Esophagus (tissue), 2 donors: ENCODE data around the gene HSD17B4. TPM values are rescaled to one million over a fixed set of nuclear protein-coding genes. Genes with fewer than 3 reads are reported as not detected.
"Not testable (repeated sequence)": the region's sequence is repeated elsewhere in the genome, so short reads cannot be mapped to it uniquely, and the experiment has no call there.

Experiments used
- H3K27ac ChIP-seq, 2 donors: one replicate each; pipeline ENCODE4 v1.5.1; 2013; ENCODE audit warnings: low read depth in 2 of 2, mild to moderate bottlenecking in 2 of 2, inconsistent platforms in 1 of 2, low read length in 1 of 2, moderate library complexity in 1 of 2
- H3K27me3 ChIP-seq, 2 donors: one replicate each; pipeline ENCODE4 v1.6.1; 2013; ENCODE audit warnings: low read length in 2 of 2, control low read depth in 1 of 2, mild to moderate bottlenecking in 1 of 2; ENCODE audit not compliant: insufficient read depth in 2 of 2, control insufficient read depth in 1 of 2
- H3K36me3 ChIP-seq, 2 donors: one replicate each; pipeline ENCODE4 v1.6.1; 2013; ENCODE audit warnings: low read length in 1 of 2; ENCODE audit not compliant: control insufficient read depth in 2 of 2, insufficient read depth in 2 of 2
- H3K4me1 ChIP-seq, 2 donors: one replicate each; pipeline ENCODE4 v1.6.1; 2013; ENCODE audit warnings: low read length in 1 of 2; ENCODE audit not compliant: control insufficient read depth in 2 of 2, insufficient read depth in 2 of 2
- H3K4me3 ChIP-seq, 2 donors: one replicate each; pipeline ENCODE4 v1.5.1; 2013; ENCODE audit warnings: low read length in 2 of 2, mild to moderate bottlenecking in 2 of 2, low read depth in 1 of 2, moderate library complexity in 1 of 2
- H3K9me3 ChIP-seq, 2 donors: one replicate each; pipeline ENCODE4 v1.6.1; 2013; ENCODE audit warnings: mild to moderate bottlenecking in 2 of 2, low read depth in 1 of 2, low read length in 1 of 2, moderate library complexity in 1 of 2; ENCODE audit not compliant: control insufficient read depth in 2 of 2, insufficient read depth in 1 of 2
- WGBS, 2 donors: extraction: QIAGEN DNeasy Blood & Tissue Kit; methylation state at CpG; one replicate each; pipeline ENCODE4 v1.1.7; 2013; 5-methylcytosine and 5-hydroxymethylcytosine counted together
- polyA plus RNA-seq, 2 donors: library from polyadenylated mRNA; stranded (reverse); fragments of 200-250 nt; gene quantifications; one replicate each; pipeline ENCODE4 v1.2.3, GENCODE V29; 2013
- donor health status: healthy with polysubstance abuse.
- donor health status: Bipolar disorder and iron deficiency.

The HSD17B4 gene
- polyA plus RNA-seq, 2 donors: 136 to 190 TPM

- Histone ChIP-seq H3K36me3 (peaks cover 0 to 3% of the 10 kb centered on the region in 2 donors), H3K27ac (no peak overlapping the region), H3K4me1 (no peaks in the 10 kb centered on the region), H3K27me3 (no peaks in the 10 kb centered on the region), H3K4me3 (no peak overlapping the region), H3K9me3 (peaks cover 2% of the 10 kb centered on the region in 2 donors)
- WGBS, 2 donors: 66 to 69% methylated on average over 3 of the region's 3 CpGs
Observed at GRCh38 chr5:119470851-119471451, 18.7 kb downstream of the HSD17B4 start.

DNA sequence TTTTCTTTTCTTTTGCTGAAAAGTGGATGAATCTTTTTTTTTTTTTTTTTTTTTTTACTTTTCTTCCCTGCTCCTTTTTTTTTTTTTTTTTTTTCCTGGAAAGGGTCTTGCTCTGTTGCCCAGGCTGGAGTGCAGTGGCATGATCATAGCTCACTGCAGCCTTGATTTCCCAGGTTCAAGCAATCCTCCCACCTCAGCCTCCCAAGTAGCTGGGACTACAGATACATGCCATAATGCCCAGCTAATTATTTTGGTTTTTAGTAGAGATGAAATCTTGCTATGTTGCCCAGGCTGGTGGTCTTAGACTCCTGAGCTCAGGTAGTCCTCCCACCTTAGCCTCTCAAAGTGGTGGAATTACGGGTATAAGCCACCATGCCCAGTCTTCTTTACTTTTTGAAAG, 20.9 kb downstream of the HSD17B4 start:
- no peak overlapping the region for H3K27ac ChIP-seq
- no peak overlapping the region for H3K4me3 ChIP-seq
- H3K27me3 ChIP-seq: no peaks in the 10 kb centered on the region
- H3K4me1 ChIP-seq: no peaks in the 10 kb centered on the region
- H3K36me3 ChIP-seq: peaks cover 0 to 3% of the 10 kb centered on the region in 2 donors
- H3K9me3 ChIP-seq: peaks cover 2% of the 10 kb centered on the region in 2 donors
- WGBS, 2 donors: 98 to 100% methylated on average over 1 of the region's 1 CpG

DNA sequence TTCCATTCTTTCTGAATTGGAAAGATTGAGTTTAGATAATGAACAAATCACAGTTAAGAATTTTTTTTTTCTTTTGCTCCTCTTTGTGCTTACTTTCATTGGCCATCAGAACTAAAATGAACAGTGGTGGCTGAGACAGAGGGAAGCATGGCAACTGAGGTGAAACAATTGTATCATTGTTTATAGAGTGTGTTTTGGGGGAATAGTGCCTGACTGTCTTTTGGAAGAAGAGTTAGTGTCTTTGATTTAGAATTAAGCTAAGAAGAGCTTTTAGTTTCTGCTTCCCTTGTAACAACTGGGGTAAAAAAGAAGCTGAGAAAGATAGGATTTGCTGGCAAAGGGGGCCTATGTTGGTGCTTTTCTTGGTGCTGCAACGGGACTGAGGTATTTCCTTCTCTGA, 24.0 kb downstream of the HSD17B4 start:
- Histone ChIP-seq H3K27ac (no peak overlapping the region), H3K27me3 (no peaks in the 10 kb centered on the region), H3K4me1 (no peaks in the 10 kb centered on the region), H3K4me3 (no peak overlapping the region), H3K36me3 (no peaks in the 10 kb centered on the region), H3K9me3 (no peaks in the 10 kb centered on the region)
- 70 to 86% methylated on average over 1 of the region's 1 CpG for WGBS, 2 donors

DNA sequence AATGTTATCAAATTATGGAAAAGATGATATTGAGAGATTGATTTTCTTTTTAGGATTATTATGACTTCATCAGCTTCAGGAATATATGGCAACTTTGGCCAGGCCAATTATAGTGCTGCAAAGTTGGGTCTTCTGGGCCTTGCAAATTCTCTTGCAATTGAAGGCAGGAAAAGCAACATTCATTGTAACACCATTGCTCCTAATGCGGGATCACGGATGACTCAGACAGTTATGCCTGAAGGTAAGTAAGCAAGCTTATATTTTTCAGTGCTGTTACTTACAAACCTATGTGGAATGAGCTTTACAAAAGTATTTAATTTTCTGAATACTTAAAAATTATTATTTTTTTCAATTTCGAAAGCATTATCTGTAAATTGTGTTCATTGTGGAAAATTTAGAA, 26.5 kb downstream of the HSD17B4 start:
- Histone ChIP-seq H3K4me1 (no peaks in the 10 kb centered on the region), H3K27me3 (no peaks in the 10 kb centered on the region), H3K27ac (no peak overlapping the region), H3K4me3 (no peak overlapping the region), H3K36me3 (no peaks in the 10 kb centered on the region), H3K9me3 (no peaks in the 10 kb centered on the region)
- 73 to 86% methylated on average over 3 of the region's 3 CpGs for WGBS, 2 donors

DNA sequence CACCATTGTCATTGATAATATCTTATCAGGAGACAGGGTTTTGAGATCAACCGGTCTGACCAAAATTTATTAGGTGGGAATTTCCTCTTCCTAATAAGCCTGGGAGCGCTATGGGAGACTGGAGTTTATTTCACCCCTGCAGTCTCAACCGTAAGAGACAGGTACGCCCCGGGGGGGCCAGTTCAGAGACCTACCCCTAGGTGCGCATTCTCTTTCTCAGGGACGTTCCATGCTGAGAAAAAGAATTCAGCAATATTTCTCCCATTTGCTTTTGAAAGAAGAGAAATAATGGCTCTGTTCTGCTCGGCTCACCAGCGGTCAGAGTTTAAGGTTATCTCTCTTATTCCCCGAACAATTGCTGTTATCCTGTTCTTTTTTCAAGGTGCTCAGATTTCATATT, 28.3 kb downstream of the HSD17B4 start:
- not testable (repeated sequence) for H3K27ac ChIP-seq, H3K36me3 ChIP-seq, H3K27me3 ChIP-seq, H3K9me3 ChIP-seq, H3K4me3 ChIP-seq, H3K4me1 ChIP-seq
- 83 to 84% methylated on average over 10 of the region's 10 CpGs for WGBS, 2 donors

GRCh38 chr5:119483155-119483554, 30.9 kb downstream of the HSD17B4 start:
- H3K4me3 ChIP-seq: no peak overlapping the region
- 79% methylated on average over 1 of the region's 1 CpG for WGBS, 2 donors
- no peaks in the 10 kb centered on the region for H3K9me3 ChIP-seq
- no peak overlapping the region for H3K27ac ChIP-seq
- peaks cover 2 to 3% of the 10 kb centered on the region in 2 donors for H3K36me3 ChIP-seq
- H3K4me1 ChIP-seq: peaks cover 0 to 2% of the 10 kb centered on the region in 2 donors
- no peaks in the 10 kb centered on the region for H3K27me3 ChIP-seq

GRCh38 chr5:119484884-119485283, 32.6 kb downstream of the HSD17B4 start:
- Histone ChIP-seq H3K4me3 (no peak overlapping the region), H3K4me1 (peaks cover 0 to 2% of the 10 kb centered on the region in 2 donors), H3K27ac (no peak overlapping the region), H3K9me3 (no peaks in the 10 kb centered on the region), H3K36me3 (peaks cover 2 to 3% of the 10 kb centered on the region in 2 donors), H3K27me3 (no peaks in the 10 kb centered on the region)
- 98% methylated on average over 4 of the region's 4 CpGs for WGBS, 2 donors

DNA sequence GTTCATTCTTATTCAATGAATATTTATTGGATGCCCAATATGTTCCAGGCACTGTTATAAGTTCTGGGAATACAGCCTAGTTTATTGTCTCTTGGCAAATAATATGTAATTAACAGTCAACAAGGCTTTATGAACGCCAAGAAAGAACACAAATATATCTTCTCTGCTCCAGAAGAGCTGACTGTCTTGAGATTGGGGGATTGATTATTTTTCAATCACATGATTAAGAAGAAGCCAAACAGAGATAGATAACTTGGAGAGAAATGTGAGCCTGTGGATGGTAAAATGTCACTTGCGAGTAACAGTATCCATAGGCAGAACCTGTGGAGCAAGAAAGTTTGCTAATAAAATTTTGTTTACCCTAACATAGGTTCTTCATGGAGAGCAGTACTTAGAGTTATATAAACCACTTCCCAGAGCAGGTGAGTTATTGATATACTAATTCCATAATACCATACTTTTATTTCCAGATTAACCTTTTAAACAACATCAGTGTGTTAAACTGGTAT, 49.4 kb downstream of the HSD17B4 start:
- peaks cover 3 to 4% of the 10 kb centered on the region in 2 donors for H3K36me3 ChIP-seq

DNA sequence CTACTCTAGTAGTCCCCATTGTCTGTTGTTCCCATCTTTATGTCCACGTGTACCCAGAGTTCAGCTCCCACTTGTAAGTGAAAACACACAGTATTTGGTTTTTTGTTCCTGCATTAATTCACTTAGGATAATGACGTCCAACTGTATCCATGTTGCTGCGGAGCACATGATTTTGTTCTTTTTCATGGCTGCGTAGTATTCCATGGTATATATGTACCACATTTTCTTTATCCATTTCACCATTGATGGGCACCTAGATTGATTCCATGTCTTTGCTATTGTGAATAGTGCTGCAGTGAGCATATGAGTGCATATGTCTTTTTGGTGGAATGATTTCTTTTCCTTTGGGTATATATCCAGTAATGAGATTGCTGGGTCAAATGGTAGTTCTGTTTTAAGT, 51.6 kb downstream of the HSD17B4 start:
- not testable (repeated sequence) for H3K9me3 ChIP-seq, H3K27me3 ChIP-seq, H3K27ac ChIP-seq, H3K36me3 ChIP-seq, H3K4me1 ChIP-seq, H3K4me3 ChIP-seq
- WGBS, 2 donors: 85 to 94% methylated on average over 4 of the region's 4 CpGs

More for the DNA sequence above, 49.4 kb downstream of the HSD17B4 start:
- Histone ChIP-seq H3K4me1 (no peaks in the 10 kb centered on the region), H3K9me3 (no peaks in the 10 kb centered on the region), H3K27ac (no peak overlapping the region), H3K27me3 (no peaks in the 10 kb centered on the region), H3K4me3 (no peak overlapping the region)
- 88 to 90% methylated on average over 2 of the region's 2 CpGs for WGBS, 2 donors

- no peak overlapping the region for H3K27ac ChIP-seq
- no peaks in the 10 kb centered on the region for H3K9me3 ChIP-seq
- no peak overlapping the region for H3K4me3 ChIP-seq
- peaks cover 2 to 9% of the 10 kb centered on the region in 2 donors for H3K36me3 ChIP-seq
- no peaks in the 10 kb centered on the region for H3K4me1 ChIP-seq
- H3K27me3 ChIP-seq: no peaks in the 10 kb centered on the region
- WGBS, 2 donors: 91 to 93% methylated on average over 1 of the region's 1 CpG
Observed at GRCh38 chr5:119512277-119512676, 60.0 kb downstream of the HSD17B4 start.
